Measurements from ENCODE around the gene C9. TPM values are rescaled to one million over a fixed set of nuclear protein-coding genes. Genes with fewer than 3 reads are reported as not detected.
"Not testable (repeated sequence)": the region's sequence is repeated elsewhere in the genome, so short reads cannot be mapped to it uniquely, and the experiment has no call there.

Gene C9
- total RNA-seq, 1 donor from 2014 or later, result not detected

GRCh38 chr5:39236718-39237117 lies 127.6 kb downstream of the C9 start:
- H3K27me3 ChIP-seq (ENCODE audit: low read depth), result no peaks in the 10 kb centered on the region
- H3K27ac ChIP-seq (replicated peaks), result no peak overlapping the region
- H3K4me1 ChIP-seq, result no peaks in the 10 kb centered on the region
- no peaks in the 10 kb centered on the region for H3K36me3 ChIP-seq
- intact Hi-C loops (cut with micrococcal nuclease), result no loop called here
- H3K4me3 ChIP-seq, result no peak overlapping the region
- no peak for DNase-seq
- H3K9me3 ChIP-seq (replicated peaks), result peaks cover 23% of the 10 kb centered on the region
- TF ChIP-seq, protein P1, sequence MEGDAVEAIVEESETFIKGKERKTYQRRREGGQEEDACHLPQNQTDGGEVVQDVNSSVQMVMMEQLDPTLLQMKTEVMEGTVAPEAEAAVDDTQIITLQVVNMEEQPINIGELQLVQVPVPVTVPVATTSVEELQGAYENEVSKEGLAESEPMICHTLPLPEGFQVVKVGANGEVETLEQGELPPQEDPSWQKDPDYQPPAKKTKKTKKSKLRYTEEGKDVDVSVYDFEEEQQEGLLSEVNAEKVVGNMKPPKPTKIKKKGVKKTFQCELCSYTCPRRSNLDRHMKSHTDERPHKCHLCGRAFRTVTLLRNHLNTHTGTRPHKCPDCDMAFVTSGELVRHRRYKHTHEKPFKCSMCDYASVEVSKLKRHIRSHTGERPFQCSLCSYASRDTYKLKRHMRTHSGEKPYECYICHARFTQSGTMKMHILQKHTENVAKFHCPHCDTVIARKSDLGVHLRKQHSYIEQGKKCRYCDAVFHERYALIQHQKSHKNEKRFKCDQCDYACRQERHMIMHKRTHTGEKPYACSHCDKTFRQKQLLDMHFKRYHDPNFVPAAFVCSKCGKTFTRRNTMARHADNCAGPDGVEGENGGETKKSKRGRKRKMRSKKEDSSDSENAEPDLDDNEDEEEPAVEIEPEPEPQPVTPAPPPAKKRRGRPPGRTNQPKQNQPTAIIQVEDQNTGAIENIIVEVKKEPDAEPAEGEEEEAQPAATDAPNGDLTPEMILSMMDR (IDR thresholded peaks at IDR 0.05; ENCODE audit: borderline replicate concordance), result no peak

GRCh38 chr5:39235648-39236047 lies 128.6 kb downstream of the C9 start:
- Histone ChIP-seq H3K4me1 (no peaks in the 10 kb centered on the region), H3K27ac (replicated peaks) (no peak overlapping the region), H3K27me3 (ENCODE audit: low read depth) (no peaks in the 10 kb centered on the region), H3K36me3 (no peaks in the 10 kb centered on the region), H3K4me3 (no peak overlapping the region), H3K9me3 (replicated peaks) (peaks cover 13% of the 10 kb centered on the region)
- DNase-seq, result no peak
- TF ChIP-seq, protein P1 (IDR thresholded peaks at IDR 0.05; ENCODE audit: borderline replicate concordance), result no peak
- intact Hi-C loops (cut with micrococcal nuclease), result no loop called here

DNA sequence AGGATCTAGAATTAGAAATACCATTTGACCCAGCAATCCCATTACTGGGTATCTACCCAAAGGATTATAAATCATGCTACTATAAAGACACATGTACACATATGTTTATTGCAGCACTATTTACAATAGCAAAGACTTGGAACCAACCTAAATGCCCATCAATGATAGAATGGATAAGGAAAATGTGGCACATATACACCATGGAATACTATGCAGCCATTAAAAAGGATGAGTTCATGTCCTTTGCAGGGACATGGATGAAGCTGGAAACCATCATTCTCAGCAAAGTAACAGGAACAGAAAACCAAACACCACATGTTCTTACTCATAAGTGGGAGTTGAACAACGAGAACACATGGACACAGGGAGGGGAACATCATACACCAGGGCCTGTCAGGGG lies 129.8 kb downstream of the C9 start:
- H3K36me3 ChIP-seq; H3K4me3 ChIP-seq; intact Hi-C loops (cut with micrococcal nuclease); H3K27me3 ChIP-seq (ENCODE audit: low read depth); H3K9me3 ChIP-seq (replicated peaks); H3K27ac ChIP-seq (replicated peaks); DNase-seq; H3K4me1 ChIP-seq: not testable (repeated sequence)

Other genes with a start within 250 kb of the C9 start
- 4.9 TPM for gene FYB1, start 144.9 kb downstream of the C9 start, total RNA-seq
- gene DAB2, start 60.5 kb upstream of the C9 start, total RNA-seq, result 28.5 TPM